K562 (cell line): ENCODE results near the gene HEXIM2. TPM values are rescaled to one million over a fixed set of nuclear protein-coding genes. Genes with fewer than 3 reads are reported as not detected.

ENCODE experiments used
- BACH1 ChIP-seq: fragments of 200-800 bp; sonication (Bioruptor generic); IDR thresholded peaks from 2 replicates; pipeline ENCODE4 v1.6.1; 2016; ENCODE audit warnings: missing genetic modification characterization, missing compliant biosample characterization
- CBX1 ChIP-seq: sonication (generic); IDR thresholded peaks from 2 replicates; pipeline ENCODE4 v1.6.1; 2016; ENCODE audit warnings: antibody characterized with exemption, low read depth, mild to moderate bottlenecking
- EP400 ChIP-seq: fragments of 450-650 bp; IDR thresholded peaks from 2 replicates; pipeline ENCODE4 v1.6.1; 2017; ENCODE audit warnings: antibody characterized with exemption, mild to moderate bottlenecking, moderate library complexity
- ETV1 ChIP-seq: fragments of 450-650 bp; conservative IDR thresholded peaks from 2 replicates; pipeline ENCODE4 v1.6.1; 2016; ENCODE audit warnings: missing genetic modification characterization, control low read depth, low read depth, missing compliant biosample characterization
- FOSL1 ChIP-seq: fragments of 200-800 bp; sonication (Bioruptor generic); conservative IDR thresholded peaks from 2 replicates; pipeline ENCODE4 v1.6.1; 2016; ENCODE audit warnings: missing genetic modification characterization, missing compliant biosample characterization
- FUS ChIP-seq: fragments of 200-400 bp; formaldehyde crosslinking; optimal IDR thresholded peaks from 2 replicates; pipeline ENCODE3; 2017; ENCODE audit warnings: low read depth, low read length
- GTF2A2 ChIP-seq: IDR thresholded peaks from 2 replicates; pipeline ENCODE4 v1.6.1; 2016; ENCODE audit warnings: mild to moderate bottlenecking, missing genetic modification characterization, missing compliant biosample characterization
- MAX ChIP-seq: sonication (generic); formaldehyde crosslinking; IDR thresholded peaks from 2 replicates; pipeline ENCODE4 v1.9.0; 2022; ENCODE audit warnings: mild to moderate bottlenecking, missing genetic modification reagents
- PML ChIP-seq: IDR thresholded peaks from 2 replicates; pipeline ENCODE4 v1.6.1; 2012; ENCODE audit warnings: low read length, inconsistent platforms
- RBM25 ChIP-seq: fragments of 200-400 bp; formaldehyde crosslinking; IDR thresholded peaks from 2 replicates; pipeline ENCODE4 v1.6.1; 2018; ENCODE audit warnings: low read length, low read depth, moderate library complexity; ENCODE audit not compliant: severe bottlenecking
- SAFB ChIP-seq: fragments of 200-400 bp; formaldehyde crosslinking; IDR thresholded peaks from 2 replicates; pipeline ENCODE4 v1.6.1; 2017; ENCODE audit warnings: low read depth, low read length, borderline replicate concordance
- SIN3A ChIP-seq, 2 experiments: fragments of 150-350 bp in 1 of 2; IDR thresholded peaks; 2 replicates each; pipeline ENCODE4 v1.6.1; 2011 to 2016; ENCODE audit warnings: borderline replicate concordance in 2 of 2, low read depth in 2 of 2, low read length in 2 of 2, mild to moderate bottlenecking in 2 of 2, moderate library complexity in 2 of 2; ENCODE audit not compliant: control insufficient read depth in 1 of 2
- SMC3 ChIP-seq: conservative IDR thresholded peaks from 2 replicates; pipeline ENCODE4 v1.6.1; 2011; ENCODE audit warnings: low read depth, low read length, improper control_type of control experiment; ENCODE audit not compliant: insufficient read depth
- SPI1 ChIP-seq: IDR thresholded peaks from 2 replicates; pipeline ENCODE4 v1.6.1; 2011; ENCODE audit warnings: low read depth, low read length, control low read depth, borderline replicate concordance
- SREBF2 ChIP-seq: sonication (generic); formaldehyde crosslinking; IDR thresholded peaks from 2 replicates; pipeline ENCODE4 v1.4.0; 2020; ENCODE audit warnings: mild to moderate bottlenecking, missing genetic modification reagents
- SRSF7 ChIP-seq: fragments of 200-400 bp; formaldehyde crosslinking; optimal IDR thresholded peaks from 2 replicates; pipeline ENCODE3; 2017; ENCODE audit warnings: mild to moderate bottlenecking, low read depth, low read length
- ZC3H8 ChIP-seq: fragments of 450-650 bp; IDR thresholded peaks from 2 replicates; pipeline ENCODE4 v1.6.1; 2017
- ZFX ChIP-seq: sonication (generic); formaldehyde crosslinking; IDR thresholded peaks from 2 replicates; pipeline ENCODE4 v1.8.0; 2022; ENCODE audit warnings: mild to moderate bottlenecking, missing genetic modification reagents, moderate library complexity
- ZNF184 ChIP-seq: sonication (generic); formaldehyde crosslinking; IDR thresholded peaks from 2 replicates; pipeline ENCODE4 v1.5.0; 2020; ENCODE audit warnings: missing genetic modification reagents
- polyA plus RNA-seq, 8 experiments: library from polyadenylated mRNA; depleted of rRNA in 4 of 8; stranded (reverse) in 5 of 8; unstranded in 3 of 8; fragments of >200 nt; fragmentation: Nextera tagmentation in 2 of 8; fragmentation: Illumina TruSeq in 1 of 8; extraction: Ambion mirVana in 2 of 8; extraction: Trizol in 1 of 8; gene quantifications; 2 replicates each; pipeline versions ENCODE4 v1.2.1 to v1.2.3, GENCODE V29; 2011 to 2014; ENCODE audit warnings: inconsistent platforms in 1 of 8, missing spikeins in 1 of 8
- total RNA-seq, 7 experiments: library from RNA; depleted of rRNA in 6 of 7; stranded (reverse); fragments of >200 nt in 6 of 7; fragmentation: Illumina TruSeq in 2 of 7; extraction: Trizol in 2 of 7; gene quantifications; 2 replicates each; pipeline versions ENCODE4 v1.2.1 to v1.2.3, GENCODE V29; 2011 to 2021; ENCODE audit warnings: low replicate concordance in 1 of 7
- TF ChIP-seq, protein P1 (sequence below), 3 experiments: IDR thresholded peaks in 2 of 3; conservative IDR thresholded peaks in 1 of 3; 2 replicates each; pipeline ENCODE4 v1.5.1; 2011 to 2012; ENCODE audit warnings: low read length in 3 of 3, mild to moderate bottlenecking in 3 of 3, control low read depth in 2 of 3, improper control_type of control experiment in 1 of 3, inconsistent platforms in 1 of 3, low read depth in 1 of 3, mixed read lengths in 1 of 3, moderate library complexity in 1 of 3; ENCODE audit not compliant: insufficient read depth in 2 of 3
- TF ChIP-seq, protein P2 (sequence below), 2 experiments: fragments of 450-650 bp; IDR thresholded peaks; 2 replicates each; pipeline ENCODE4 v1.6.1; 2016
- TF ChIP-seq, protein P3 (sequence below): fragments of 250-450 bp; sonication (Bioruptor Pico); IDR thresholded peaks from 2 replicates; pipeline ENCODE4 v1.4.0; 2020

HEXIM2 gene
- total and polyA plus RNA-seq, 9 of the 15 experiments (the other 6 are each of a cell fraction or from before 2014, with no cell fraction given), result 0.69 to 3.4 (median 1.1) TPM; not detected in 2

DNA sequence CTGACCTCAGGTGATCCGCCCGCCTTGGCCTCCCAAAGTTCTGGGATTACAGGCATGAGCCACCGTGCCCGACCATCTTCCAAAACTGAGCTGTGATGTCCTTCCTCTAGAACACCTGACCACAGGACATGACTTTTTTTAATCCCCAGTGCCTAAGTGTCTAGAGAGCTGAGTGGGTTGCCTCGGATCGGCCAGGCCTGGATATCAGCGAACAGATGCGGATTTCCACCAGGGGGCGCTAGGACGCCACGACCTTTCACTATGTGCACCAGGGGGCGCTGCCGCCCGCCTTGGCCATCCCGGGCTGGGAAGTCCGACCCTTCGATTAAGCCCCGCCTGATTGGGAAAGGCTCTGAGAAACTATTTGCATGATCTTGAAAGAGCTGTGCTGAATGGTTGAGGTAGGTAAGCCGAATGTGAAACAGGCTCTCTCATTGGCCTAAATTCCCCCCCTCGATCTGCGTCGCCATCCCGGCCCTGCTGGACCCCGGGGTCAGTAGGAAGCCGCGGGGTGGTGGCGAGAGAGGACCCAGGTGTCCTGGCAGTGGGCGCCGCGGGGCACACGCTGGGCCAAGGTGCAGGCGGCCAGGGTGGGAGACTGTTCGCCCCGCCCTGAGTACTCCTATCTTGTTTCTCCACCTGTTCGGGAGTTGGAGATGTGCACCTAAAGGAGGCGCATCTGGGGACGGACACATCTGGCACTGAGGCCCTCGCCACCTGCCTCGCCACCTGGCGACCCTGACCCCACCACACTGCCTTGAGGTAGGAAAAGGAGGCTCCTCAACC lies 26.3 kb upstream of the HEXIM2 start, which contains the start of gene ACBD4 (continued):
- peak; percentile 99 for TF ChIP-seq SMC3
- no peak for TF ChIP-seq GTF2A2
- TF ChIP-seq, protein P1, sequence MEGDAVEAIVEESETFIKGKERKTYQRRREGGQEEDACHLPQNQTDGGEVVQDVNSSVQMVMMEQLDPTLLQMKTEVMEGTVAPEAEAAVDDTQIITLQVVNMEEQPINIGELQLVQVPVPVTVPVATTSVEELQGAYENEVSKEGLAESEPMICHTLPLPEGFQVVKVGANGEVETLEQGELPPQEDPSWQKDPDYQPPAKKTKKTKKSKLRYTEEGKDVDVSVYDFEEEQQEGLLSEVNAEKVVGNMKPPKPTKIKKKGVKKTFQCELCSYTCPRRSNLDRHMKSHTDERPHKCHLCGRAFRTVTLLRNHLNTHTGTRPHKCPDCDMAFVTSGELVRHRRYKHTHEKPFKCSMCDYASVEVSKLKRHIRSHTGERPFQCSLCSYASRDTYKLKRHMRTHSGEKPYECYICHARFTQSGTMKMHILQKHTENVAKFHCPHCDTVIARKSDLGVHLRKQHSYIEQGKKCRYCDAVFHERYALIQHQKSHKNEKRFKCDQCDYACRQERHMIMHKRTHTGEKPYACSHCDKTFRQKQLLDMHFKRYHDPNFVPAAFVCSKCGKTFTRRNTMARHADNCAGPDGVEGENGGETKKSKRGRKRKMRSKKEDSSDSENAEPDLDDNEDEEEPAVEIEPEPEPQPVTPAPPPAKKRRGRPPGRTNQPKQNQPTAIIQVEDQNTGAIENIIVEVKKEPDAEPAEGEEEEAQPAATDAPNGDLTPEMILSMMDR (IDR thresholded peaks at IDR 0.05 in 2 of 3, conservative IDR thresholded peaks at IDR 0.05 in 1 of 3; ENCODE audit: insufficient read depth in 2 of 3, low read depth in 1 of 3, low read length in 3 of 3), result peak; percentile 100
- TF ChIP-seq EP400, result peak; percentile 39; the same call in 1 of the 2 replicates
- no peak for TF ChIP-seq ZC3H8
- 0 out of 2 replicates have a peak, but pooled peaks have one; percentile 21 for TF ChIP-seq ETV1 (tag)
- TF ChIP-seq SAFB, result no peak
- TF ChIP-seq, protein P2, sequence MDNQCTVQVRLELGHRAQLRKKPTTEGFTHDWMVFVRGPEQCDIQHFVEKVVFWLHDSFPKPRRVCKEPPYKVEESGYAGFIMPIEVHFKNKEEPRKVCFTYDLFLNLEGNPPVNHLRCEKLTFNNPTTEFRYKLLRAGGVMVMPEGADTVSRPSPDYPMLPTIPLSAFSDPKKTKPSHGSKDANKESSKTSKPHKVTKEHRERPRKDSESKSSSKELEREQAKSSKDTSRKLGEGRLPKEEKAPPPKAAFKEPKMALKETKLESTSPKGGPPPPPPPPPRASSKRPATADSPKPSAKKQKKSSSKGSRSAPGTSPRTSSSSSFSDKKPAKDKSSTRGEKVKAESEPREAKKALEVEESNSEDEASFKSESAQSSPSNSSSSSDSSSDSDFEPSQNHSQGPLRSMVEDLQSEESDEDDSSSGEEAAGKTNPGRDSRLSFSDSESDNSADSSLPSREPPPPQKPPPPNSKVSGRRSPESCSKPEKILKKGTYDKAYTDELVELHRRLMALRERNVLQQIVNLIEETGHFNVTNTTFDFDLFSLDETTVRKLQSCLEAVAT (IDR thresholded peaks at IDR 0.05), result peak in 1 of 2 experiments; percentile 99; a peak in 2 of 4 replicates
- peak; percentile 54; the same call in 1 of the 2 replicates for TF ChIP-seq PML
- TF ChIP-seq ZFX (CRISPR knock-in tag), result peak; percentile 76
- no peak for TF ChIP-seq ZNF184 (CRISPR knock-in tag)
- TF ChIP-seq SPI1, result no peak
- TF ChIP-seq SIN3A (IDR thresholded peaks at IDR 0.05; ENCODE audit: borderline replicate concordance in 2 of 2, control insufficient read depth in 1 of 2, low read depth in 2 of 2, low read length in 2 of 2), result 0 out of 4 replicates have a peak, but pooled peaks of 1 of the 2 experiments have one; percentile 52
- TF ChIP-seq SREBF2 (CRISPR knock-in tag), result no peak
- TF ChIP-seq, protein P3, sequence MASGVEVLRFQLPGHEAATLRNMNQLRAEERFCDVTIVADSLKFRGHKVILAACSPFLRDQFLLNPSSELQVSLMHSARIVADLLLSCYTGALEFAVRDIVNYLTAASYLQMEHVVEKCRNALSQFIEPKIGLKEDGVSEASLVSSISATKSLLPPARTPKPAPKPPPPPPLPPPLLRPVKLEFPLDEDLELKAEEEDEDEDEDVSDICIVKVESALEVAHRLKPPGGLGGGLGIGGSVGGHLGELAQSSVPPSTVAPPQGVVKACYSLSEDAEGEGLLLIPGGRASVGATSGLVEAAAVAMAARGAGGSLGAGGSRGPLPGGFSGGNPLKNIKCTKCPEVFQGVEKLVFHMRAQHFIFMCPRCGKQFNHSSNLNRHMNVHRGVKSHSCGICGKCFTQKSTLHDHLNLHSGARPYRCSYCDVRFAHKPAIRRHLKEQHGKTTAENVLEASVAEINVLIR, result 0 out of 2 replicates have a peak, but pooled peaks have one; percentile 32
- TF ChIP-seq FUS, result no peak
- TF ChIP-seq BACH1 (tag), result no peak
- TF ChIP-seq RBM25, result peak; percentile 84
- peak; percentile 58 for TF ChIP-seq MAX (CRISPR knock-in tag)
- TF ChIP-seq SRSF7, result no peak
- no peak for TF ChIP-seq CBX1
- no peak for TF ChIP-seq FOSL1 (tag)
